Astrocyte (in vitro differentiated cells and primary cell): ENCODE measurements around the gene SLC16A1.

ENCODE experiments used
- EZH2 ChIP-seq: IDR thresholded peaks from 2 replicates; pipeline ENCODE4 v1.6.1; 2012; ENCODE audit warnings: mild to moderate bottlenecking, low read length, inconsistent platforms; ENCODE audit not compliant: insufficient read depth
- TF ChIP-seq, protein P1 (sequence below): IDR thresholded peaks from 2 replicates; pipeline ENCODE4 v1.5.1; 2011; ENCODE audit warnings: low read depth, mild to moderate bottlenecking, inconsistent platforms, low read length, moderate library complexity; ENCODE audit not compliant: insufficient read depth

DNA sequence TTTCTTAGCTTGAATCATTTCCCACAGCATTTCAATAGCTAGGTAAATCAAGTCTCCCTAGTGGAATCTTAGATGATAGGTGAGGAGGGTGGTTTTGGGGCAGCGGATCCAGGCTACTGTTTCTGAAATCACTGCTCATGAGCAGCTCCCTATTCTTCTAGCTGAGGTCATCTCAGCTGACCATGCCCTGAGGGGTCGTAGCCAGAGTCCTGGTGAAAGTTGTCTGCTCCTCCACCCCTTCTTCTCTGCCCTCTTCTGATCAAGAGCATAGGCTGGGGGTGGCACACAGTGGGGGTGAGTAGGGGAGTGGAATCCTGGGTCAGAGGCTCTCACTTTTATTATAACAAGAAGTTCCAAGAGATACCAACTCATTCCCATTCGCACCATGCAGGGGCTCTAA lies 76.2 kb downstream of the SLC16A1 start:
- TF ChIP-seq, protein P1, sequence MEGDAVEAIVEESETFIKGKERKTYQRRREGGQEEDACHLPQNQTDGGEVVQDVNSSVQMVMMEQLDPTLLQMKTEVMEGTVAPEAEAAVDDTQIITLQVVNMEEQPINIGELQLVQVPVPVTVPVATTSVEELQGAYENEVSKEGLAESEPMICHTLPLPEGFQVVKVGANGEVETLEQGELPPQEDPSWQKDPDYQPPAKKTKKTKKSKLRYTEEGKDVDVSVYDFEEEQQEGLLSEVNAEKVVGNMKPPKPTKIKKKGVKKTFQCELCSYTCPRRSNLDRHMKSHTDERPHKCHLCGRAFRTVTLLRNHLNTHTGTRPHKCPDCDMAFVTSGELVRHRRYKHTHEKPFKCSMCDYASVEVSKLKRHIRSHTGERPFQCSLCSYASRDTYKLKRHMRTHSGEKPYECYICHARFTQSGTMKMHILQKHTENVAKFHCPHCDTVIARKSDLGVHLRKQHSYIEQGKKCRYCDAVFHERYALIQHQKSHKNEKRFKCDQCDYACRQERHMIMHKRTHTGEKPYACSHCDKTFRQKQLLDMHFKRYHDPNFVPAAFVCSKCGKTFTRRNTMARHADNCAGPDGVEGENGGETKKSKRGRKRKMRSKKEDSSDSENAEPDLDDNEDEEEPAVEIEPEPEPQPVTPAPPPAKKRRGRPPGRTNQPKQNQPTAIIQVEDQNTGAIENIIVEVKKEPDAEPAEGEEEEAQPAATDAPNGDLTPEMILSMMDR: no peak
- no peak for TF ChIP-seq EZH2
